Endothelial cell of umbilical vein (primary cell): Measurements from ENCODE around the gene GMPPA. TPM values are rescaled to one million over a fixed set of nuclear protein-coding genes. Genes with fewer than 3 reads are reported as not detected.

Experiments used
- BruUV-seq: library from RNA; stranded (reverse); fragments of 400-500 nt; replicated peaks from 2 replicates; lab custom pipeline; 2021; lab: Mats Ljungman, UMichigan
- CTCF ChIA-PET: fragments of 300-600, 350-600 bp; sonication (Branson Sonifier 250); formaldehyde crosslinking; loops from one replicate; lab custom pipeline; 2021; ENCODE audit warnings: antibody characterized with exemption, inconsistent platforms; lab: Charles Lee
- POLR2A ChIA-PET: fragments of 300-600, 350-600 bp; sonication (Branson Sonifier 250); formaldehyde crosslinking; loops from one replicate; lab custom pipeline; 2021; ENCODE audit warnings: antibody characterized with exemption, inconsistent platforms; lab: Charles Lee
- DNase-seq: peaks from one replicate; pipeline ENCODE4 v3.0.0-alpha.2; 2011; ENCODE audit warnings: low read depth, low spot score
- FAIRE-seq: peaks from 2 replicates; lab custom pipeline; 2011; peaks lifted over from hg19 to GRCh38; lab: Jason Lieb, UNC
- H2AFZ ChIP-seq: 2 replicates; pipeline ENCODE4 v1.6.0; 2012; ENCODE audit warnings: low read depth, low read length, control low read depth, inconsistent platforms
- H3K27ac ChIP-seq: 2 replicates; pipeline ENCODE4 v1.5.1; 2011; ENCODE audit warnings: low read depth, mild to moderate bottlenecking, control low read depth, low read length, moderate library complexity; ENCODE audit not compliant: insufficient read depth
- H3K27me3 ChIP-seq, 2 experiments: 2 replicates each; pipeline versions ENCODE4 v1.6.0 to v1.6.1; 2011; ENCODE audit warnings: low read length in 2 of 2, mixed read lengths in 1 of 2; ENCODE audit not compliant: control insufficient read depth in 2 of 2, insufficient read depth in 2 of 2
- H3K36me3 ChIP-seq, 2 experiments: 2 replicates in 1 of 2; 3 replicates in 1 of 2; pipeline ENCODE4 v1.5.1; 2011; ENCODE audit warnings: low read length in 2 of 2, mild to moderate bottlenecking in 1 of 2, moderate library complexity in 1 of 2; ENCODE audit not compliant: control insufficient read depth in 2 of 2, insufficient read depth in 2 of 2; ENCODE audit errors: extremely low read depth in 1 of 2
- H3K4me1 ChIP-seq: 3 replicates; pipeline ENCODE4 v1.5.1; 2011; ENCODE audit warnings: mild to moderate bottlenecking, low read length; ENCODE audit not compliant: control insufficient read depth, insufficient read depth; ENCODE audit errors: extremely low read depth
- H3K4me2 ChIP-seq: 2 replicates; pipeline ENCODE4 v1.6.1; 2011; ENCODE audit warnings: low read length, control low read depth, mixed read lengths; ENCODE audit not compliant: insufficient read depth
- H3K4me3 ChIP-seq, 3 experiments: fragments of 200-600 bp in 1 of 3; sonication (generic), shearing (Covaris generic) in 1 of 3; replicated peaks in 1 of 3; 2 replicates each; pipeline ENCODE4 v1.5.1; 2011 to 2016; ENCODE audit warnings: control low read depth in 3 of 3, low read length in 3 of 3, mild to moderate bottlenecking in 2 of 3, inconsistent platforms in 1 of 3, low read depth in 1 of 3, moderate library complexity in 1 of 3; ENCODE audit not compliant: insufficient read depth in 1 of 3
- H3K79me2 ChIP-seq: 2 replicates; pipeline ENCODE4 v1.6.0; 2012; ENCODE audit warnings: low read length, inconsistent platforms; ENCODE audit not compliant: control insufficient read depth, insufficient read depth
- H3K9ac ChIP-seq: replicated peaks from 2 replicates; pipeline ENCODE3; 2011; ENCODE audit warnings: low read length, control low read depth; ENCODE audit not compliant: insufficient read depth; ENCODE audit errors: extremely low read depth
- H3K9me1 ChIP-seq: replicated peaks from 3 replicates; pipeline ENCODE4 v1.6.0; 2011; ENCODE audit warnings: mild to moderate bottlenecking, low read length; ENCODE audit not compliant: control insufficient read depth, insufficient read depth; ENCODE audit errors: extremely low read depth
- H3K9me3 ChIP-seq: replicated peaks from 2 replicates; pipeline ENCODE4 v1.5.1; 2012; ENCODE audit warnings: low read length, inconsistent platforms; ENCODE audit not compliant: control insufficient read depth, insufficient read depth
- H4K20me1 ChIP-seq: replicated peaks from 2 replicates; pipeline ENCODE3; 2011; ENCODE audit warnings: mild to moderate bottlenecking, low read length; ENCODE audit not compliant: control insufficient read depth, insufficient read depth; ENCODE audit errors: extremely low read depth
- EZH2 ChIP-seq: IDR thresholded peaks from 2 replicates; pipeline ENCODE4 v1.6.1; 2012; ENCODE audit warnings: borderline replicate concordance, low read depth, mild to moderate bottlenecking, moderate library complexity, low read length, inconsistent platforms; ENCODE audit not compliant: severe bottlenecking
- FOS ChIP-seq: IDR thresholded peaks from 2 replicates; pipeline ENCODE4 v1.6.1; 2011; ENCODE audit warnings: mild to moderate bottlenecking, low read length, moderate library complexity, borderline replicate concordance; ENCODE audit not compliant: insufficient read depth
- GATA2 ChIP-seq: IDR thresholded peaks from 2 replicates; pipeline ENCODE4 v1.7.0; 2011; ENCODE audit warnings: low read depth, mild to moderate bottlenecking, moderate library complexity, mixed read lengths, low read length; ENCODE audit not compliant: insufficient read length, insufficient read depth
- JUN ChIP-seq: IDR thresholded peaks from 2 replicates; pipeline ENCODE4 v1.6.1; 2011; ENCODE audit warnings: borderline replicate concordance, low read depth; ENCODE audit not compliant: insufficient read length, insufficient read depth
- MYC ChIP-seq: IDR thresholded peaks from one replicate; pipeline ENCODE4 v1.6.1; 2011; ENCODE audit warnings: mild to moderate bottlenecking, low read depth, low read length
- POLR2A ChIP-seq: IDR thresholded peaks from 2 replicates; pipeline ENCODE4 v1.6.1; 2012; ENCODE audit warnings: low read depth, mild to moderate bottlenecking, control low read depth, low read length
- POLR2AphosphoS5 ChIP-seq: IDR thresholded peaks from 2 replicates; pipeline ENCODE4 v1.6.1; 2012; ENCODE audit warnings: low read depth, mild to moderate bottlenecking, control low read depth, low read length, moderate library complexity; ENCODE audit not compliant: insufficient read depth
- dilution Hi-C: fragments of 300-500 bp; cut with MboI; formaldehyde crosslinking; loops from one replicate; pipeline ENCODE4 v1.15.0; 2019; ENCODE audit warnings: low sequenced_read_pairs; ENCODE audit not compliant: extremely low pct_ligation_motif_present
- intact Hi-C: fragments of 100-400 bp; cut with micrococcal nuclease; formaldehyde crosslinking; loops from one replicate; pipeline ENCODE4 v1.10.0; 2022
- polyA plus RNA-seq, 4 experiments: library from polyadenylated mRNA; depleted of rRNA in 3 of 4; stranded (reverse) in 3 of 4; unstranded in 1 of 4; fragments of >200 nt; gene quantifications; 2 replicates each; pipeline versions ENCODE4 v1.2.1 to v1.2.3, GENCODE V29; 2011 to 2012; ENCODE audit warnings: missing spikeins in 1 of 4
- total RNA-seq: library from RNA; stranded (reverse); gene quantifications from 2 replicates; pipeline ENCODE4 v1.2.3, GENCODE V29; 2021
- TF ChIP-seq, protein P1 (sequence below): IDR thresholded peaks from 2 replicates; pipeline ENCODE4 v1.6.1; 2011; ENCODE audit not compliant: insufficient read depth, insufficient read length
- TF ChIP-seq, protein P2 (sequence below), 2 donors: IDR thresholded peaks; 1 replicate in 1 of 2; 2 replicates in 1 of 2; pipeline ENCODE4 v1.5.1; 2011; ENCODE audit warnings: low read length in 2 of 2, mild to moderate bottlenecking in 2 of 2, moderate library complexity in 2 of 2, control low read depth in 1 of 2, inconsistent platforms in 1 of 2, low read depth in 1 of 2; ENCODE audit not compliant: insufficient read depth in 1 of 2; ENCODE audit errors: extremely low read depth in 1 of 2

The GMPPA gene
- total and polyA plus RNA-seq, 2 donors (not counting 3 experiments of a cell fraction or from before 2014, with no cell fraction given), result 39.1 to 104 TPM

DNA sequence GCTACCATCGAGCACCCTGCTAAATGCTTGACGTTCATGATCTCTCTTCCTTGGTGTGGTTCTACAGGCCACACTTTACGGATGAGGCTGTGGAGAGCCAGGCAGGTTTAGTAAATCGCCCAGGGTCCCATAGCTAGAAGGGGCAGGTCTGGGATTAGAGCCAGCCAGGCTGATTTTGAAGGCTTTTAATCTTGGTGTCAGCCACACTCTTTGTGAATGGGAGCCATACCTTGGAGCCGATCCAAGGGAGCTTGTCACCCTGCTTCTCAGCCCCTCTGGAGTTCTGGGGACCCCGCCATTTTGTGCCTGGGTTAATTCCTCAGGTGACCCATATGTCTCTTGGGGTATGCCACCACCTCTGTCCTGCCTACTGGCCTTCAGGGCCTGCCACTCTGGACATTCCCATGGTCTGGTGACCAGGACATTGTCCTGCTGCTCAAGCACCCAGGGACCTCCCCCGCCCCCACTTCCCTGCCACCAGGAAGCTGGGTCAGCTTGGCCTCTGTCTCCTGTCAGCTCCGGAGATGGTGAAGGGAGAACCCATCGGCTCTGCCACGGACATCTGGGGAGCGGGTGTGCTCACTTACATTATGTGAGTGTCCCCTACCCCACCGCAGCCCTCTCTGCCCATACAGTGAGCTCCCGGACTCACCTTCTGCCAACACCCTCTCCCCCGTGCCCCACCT lies 7.3 kb upstream of the GMPPA start:
- FAIRE-seq, result no peak
- intact Hi-C loops, result no loop called here
- Histone ChIP-seq H2AFZ (no peak overlapping the region), H3K9me1 (no peaks in the 10 kb centered on the region), H3K27me3 (peaks cover 29% of the 10 kb centered on the region in 2 experiments), H3K9me3 (no peaks in the 10 kb centered on the region), H3K9ac (no peak overlapping the region), H3K36me3 (no peaks in the 10 kb centered on the region), H4K20me1 (no peaks in the 10 kb centered on the region), H3K79me2 (no peaks in the 10 kb centered on the region), H3K27ac (no peak overlapping the region), H3K4me2 (no peak overlapping the region), H3K4me3 (no peak overlapping the region), H3K4me1 (no peaks in the 10 kb centered on the region)
- no peak for DNase-seq
- no TSS peak for BruUV-seq
- TF ChIP-seq POLR2A (no peak), POLR2AphosphoS5 (no peak), FOS (no peak), MYC (no peak), JUN (no peak), GATA2 (no peak), EZH2 (no peak)
- TF ChIP-seq, protein P1, sequence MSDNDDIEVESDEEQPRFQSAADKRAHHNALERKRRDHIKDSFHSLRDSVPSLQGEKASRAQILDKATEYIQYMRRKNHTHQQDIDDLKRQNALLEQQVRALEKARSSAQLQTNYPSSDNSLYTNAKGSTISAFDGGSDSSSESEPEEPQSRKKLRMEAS, result no peak
- TF ChIP-seq, protein P2, sequence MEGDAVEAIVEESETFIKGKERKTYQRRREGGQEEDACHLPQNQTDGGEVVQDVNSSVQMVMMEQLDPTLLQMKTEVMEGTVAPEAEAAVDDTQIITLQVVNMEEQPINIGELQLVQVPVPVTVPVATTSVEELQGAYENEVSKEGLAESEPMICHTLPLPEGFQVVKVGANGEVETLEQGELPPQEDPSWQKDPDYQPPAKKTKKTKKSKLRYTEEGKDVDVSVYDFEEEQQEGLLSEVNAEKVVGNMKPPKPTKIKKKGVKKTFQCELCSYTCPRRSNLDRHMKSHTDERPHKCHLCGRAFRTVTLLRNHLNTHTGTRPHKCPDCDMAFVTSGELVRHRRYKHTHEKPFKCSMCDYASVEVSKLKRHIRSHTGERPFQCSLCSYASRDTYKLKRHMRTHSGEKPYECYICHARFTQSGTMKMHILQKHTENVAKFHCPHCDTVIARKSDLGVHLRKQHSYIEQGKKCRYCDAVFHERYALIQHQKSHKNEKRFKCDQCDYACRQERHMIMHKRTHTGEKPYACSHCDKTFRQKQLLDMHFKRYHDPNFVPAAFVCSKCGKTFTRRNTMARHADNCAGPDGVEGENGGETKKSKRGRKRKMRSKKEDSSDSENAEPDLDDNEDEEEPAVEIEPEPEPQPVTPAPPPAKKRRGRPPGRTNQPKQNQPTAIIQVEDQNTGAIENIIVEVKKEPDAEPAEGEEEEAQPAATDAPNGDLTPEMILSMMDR (IDR thresholded peaks at IDR 0.05; ENCODE audit: extremely low read depth in 1 of 2, insufficient read depth in 1 of 2, low read depth in 1 of 2, low read length in 2 of 2), result no peak
- ChIA-PET CTCF (interaction anchor here (0.8 to 19.9 kb wide), 8 partner anchors 9 to 89 kb away, joined by 3 to 731 read pairs (median 5); partner anchors contain the start of genes CHPF and TMEM198), POLR2A (no interaction called here)
- dilution Hi-C loops, result no loop called here
